Measurements from ENCODE around the gene PTPRT. TPM values are rescaled to one million over a fixed set of nuclear protein-coding genes. Genes with fewer than 3 reads are reported as not detected.

PTPRT gene
- under 0.01 TPM in 1 of 2 replicates, not detected in the other for total RNA-seq

GRCh38 chr20:43189554-43190331, at the start of gene PTPRT:
TSS of gene PTPRT (minus strand) at chr20:43189906. CDS start at chr20:43189733, 173 bp downstream.

